Effector memory CD8-positive, alpha-beta T cell (primary cell): ENCODE results near the gene KBTBD12.
"Not testable (repeated sequence)": the region's sequence is repeated elsewhere in the genome, so short reads cannot be mapped to it uniquely, and the experiment has no call there.

Experiments
- ATAC-seq: fragments of 150-1000 bp; cut with Tn5 transposase; replicated peaks from 2 replicates; pipeline ENCODE4 v1.10.0; 2021; ENCODE audit warnings: mild to moderate bottlenecking, moderate library complexity
- DNase-seq, 3 experiments: peaks; one replicate each; pipeline ENCODE4 v3.0.0; 2021
- H3K27ac Mint-ChIP-seq, 2 donors: one replicate each; pipeline ENCODE4 v1.8.0; 2022; ENCODE audit warnings: mild to moderate bottlenecking in 2 of 2, mixed read lengths in 2 of 2, moderate library complexity in 2 of 2
- H3K27me3 Mint-ChIP-seq, 2 donors: one replicate each; pipeline ENCODE4 v1.8.0; 2022; ENCODE audit warnings: mixed read lengths in 2 of 2
- H3K36me3 Mint-ChIP-seq: one replicate; pipeline ENCODE4 v1.8.0; 2022; ENCODE audit warnings: mild to moderate bottlenecking, moderate library complexity, mixed read lengths; ENCODE audit not compliant: insufficient read depth
- H3K4me1 Mint-ChIP-seq, 2 donors: one replicate each; pipeline ENCODE4 v1.8.0; 2022; ENCODE audit warnings: low read depth in 2 of 2, mixed read lengths in 2 of 2
- H3K4me3 Mint-ChIP-seq, 2 donors: one replicate each; pipeline ENCODE4 v1.8.0; 2022; ENCODE audit warnings: mild to moderate bottlenecking in 2 of 2, mixed read lengths in 2 of 2, moderate library complexity in 2 of 2
- H3K9me3 Mint-ChIP-seq, 2 donors: one replicate each; pipeline ENCODE4 v1.8.0; 2022; ENCODE audit warnings: mixed read lengths in 2 of 2
- total RNA-seq, 9 experiments: gene quantifications; one replicate each; lab custom pipeline; 2026; lab: John Stamatoyannopoulos, UW

The KBTBD12 gene
- total RNA-seq, result 0 to 0.11 (median 0) reads per million in 9 experiments

- H3K9me3 Mint-ChIP-seq, result no peaks in the 10 kb centered on the region
- no peak for DNase-seq
Observed at GRCh38 chr3:127915115-127915936, at the start of gene KBTBD12. KBTBD12 (plus strand) TSS chr3:127915232; CDS start chr3:127923062, 7,830 bp downstream.

DNA sequence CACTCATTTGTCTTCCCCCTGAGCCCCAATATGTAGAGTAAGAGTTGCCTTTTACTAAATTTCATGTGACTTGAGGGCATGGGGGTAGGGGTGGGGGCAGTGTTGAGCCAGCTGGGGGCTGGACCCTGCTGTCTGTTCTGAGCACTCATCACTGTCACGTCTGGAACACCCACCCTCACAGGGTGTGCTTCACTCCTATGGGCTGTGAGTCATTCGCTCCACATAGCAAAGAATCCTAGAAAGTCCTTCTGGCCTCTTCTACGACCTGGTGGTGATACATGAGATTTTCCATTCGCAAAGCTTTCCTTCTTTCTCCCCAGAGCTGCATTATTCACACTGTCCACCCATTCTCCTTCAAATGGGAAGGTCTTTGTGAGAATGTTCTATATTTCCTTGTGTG is 49.1 kb upstream of the KBTBD12 start:
- DNase-seq, result no peak
- no peaks in the 10 kb centered on the region for H3K4me1 Mint-ChIP-seq
- no peaks in the 10 kb centered on the region for H3K9me3 Mint-ChIP-seq
- no peak overlapping the region for H3K4me3 Mint-ChIP-seq
- H3K36me3 Mint-ChIP-seq, result no peaks in the 10 kb centered on the region
- no peak for ATAC-seq
- H3K27ac Mint-ChIP-seq, result no peak overlapping the region
- H3K27me3 Mint-ChIP-seq, result peaks cover 27% of the 10 kb centered on the region in 2 donors

More at GRCh38 chr3:127915115-127915936, at the start of gene KBTBD12:
- ATAC-seq, result no peak
- H3K27ac Mint-ChIP-seq, result no peak within 1 kb of the TSS
- H3K4me1 Mint-ChIP-seq, result peaks cover 0 to 2% of the 10 kb centered on the region in 2 donors
- H3K36me3 Mint-ChIP-seq, result no peaks in the 10 kb centered on the region
- no peak within 1 kb of the TSS for H3K4me3 Mint-ChIP-seq
- peaks cover 61 to 90% of the 10 kb centered on the region in 2 donors for H3K27me3 Mint-ChIP-seq

GRCh38 chr3:127867412-127867811 is 47.6 kb upstream of the KBTBD12 start:
- no peak overlapping the region for H3K4me3 Mint-ChIP-seq
- no peak for DNase-seq
- no peaks in the 10 kb centered on the region for H3K36me3 Mint-ChIP-seq
- H3K27ac Mint-ChIP-seq, result no peak overlapping the region
- no peaks in the 10 kb centered on the region for H3K4me1 Mint-ChIP-seq
- no peak for ATAC-seq
- H3K27me3 Mint-ChIP-seq, result peaks cover 31 to 34% of the 10 kb centered on the region in 2 donors
- H3K9me3 Mint-ChIP-seq, result no peaks in the 10 kb centered on the region

DNA sequence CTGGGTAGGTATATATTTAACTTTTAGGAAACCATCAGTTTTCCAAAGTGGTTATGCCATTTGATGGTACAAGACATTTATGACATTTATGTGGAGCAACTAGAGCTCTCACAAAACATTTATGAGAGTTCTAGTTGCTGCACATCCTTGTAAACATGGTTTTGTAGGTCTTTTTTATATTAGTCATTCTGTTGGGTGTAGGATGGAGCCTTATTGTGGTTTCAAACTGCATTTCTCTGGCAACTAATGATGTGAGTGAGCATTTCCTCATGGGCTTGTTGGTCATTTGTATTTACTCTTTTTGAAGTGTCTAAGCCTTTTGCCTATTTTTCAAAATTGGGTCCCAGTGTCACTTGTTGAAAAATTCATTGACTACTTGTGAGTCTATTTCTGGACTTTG is 47.0 kb upstream of the KBTBD12 start:
- DNase-seq (no peak), ATAC-seq (no peak)
- no peaks in the 10 kb centered on the region for H3K9me3 Mint-ChIP-seq
- H3K4me1 Mint-ChIP-seq, result no peaks in the 10 kb centered on the region
- H3K36me3 Mint-ChIP-seq, result no peaks in the 10 kb centered on the region
- H3K27ac Mint-ChIP-seq, result no peak overlapping the region
- peaks cover 31 to 34% of the 10 kb centered on the region in 2 donors for H3K27me3 Mint-ChIP-seq
- no peak overlapping the region for H3K4me3 Mint-ChIP-seq

DNA sequence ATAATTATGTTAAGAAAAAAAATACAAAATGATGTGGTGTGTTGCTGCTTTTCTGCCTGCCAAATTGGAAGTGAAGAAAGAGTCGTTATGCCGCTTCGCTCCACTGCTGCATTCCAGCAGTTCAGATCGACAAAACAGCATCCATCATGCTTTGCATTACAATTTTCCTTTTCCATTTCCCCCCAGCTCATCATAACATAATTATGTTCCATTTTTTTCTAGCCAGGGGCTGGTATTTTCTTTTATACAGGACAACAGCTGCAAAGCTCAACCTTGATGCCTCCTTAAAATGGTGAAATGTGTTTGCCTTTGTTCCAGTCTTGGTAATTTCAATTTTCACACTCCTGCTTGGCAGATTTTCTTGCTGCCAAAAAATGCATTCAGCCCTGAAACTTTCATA is 44.9 kb upstream of the KBTBD12 start:
- Mint-ChIP-seq H3K27ac (no peak overlapping the region), H3K4me3 (no peak overlapping the region), H3K27me3 (peaks cover 31 to 34% of the 10 kb centered on the region in 2 donors), H3K36me3 (no peaks in the 10 kb centered on the region), H3K4me1 (no peaks in the 10 kb centered on the region), H3K9me3 (no peaks in the 10 kb centered on the region)
- DNase-seq (no peak), ATAC-seq (no peak)

- not testable (repeated sequence) for DNase-seq, H3K4me3 Mint-ChIP-seq, H3K36me3 Mint-ChIP-seq, H3K4me1 Mint-ChIP-seq, H3K9me3 Mint-ChIP-seq, ATAC-seq, H3K27ac Mint-ChIP-seq
- H3K27me3 Mint-ChIP-seq, result peaks cover 13 to 22% of the 10 kb centered on the region in 2 donors
Observed at GRCh38 chr3:127874097-127874496, 40.9 kb upstream of the KBTBD12 start.

GRCh38 chr3:127881586-127881985 is 33.4 kb upstream of the KBTBD12 start:
- H3K4me3 Mint-ChIP-seq, result no peak overlapping the region

DNA sequence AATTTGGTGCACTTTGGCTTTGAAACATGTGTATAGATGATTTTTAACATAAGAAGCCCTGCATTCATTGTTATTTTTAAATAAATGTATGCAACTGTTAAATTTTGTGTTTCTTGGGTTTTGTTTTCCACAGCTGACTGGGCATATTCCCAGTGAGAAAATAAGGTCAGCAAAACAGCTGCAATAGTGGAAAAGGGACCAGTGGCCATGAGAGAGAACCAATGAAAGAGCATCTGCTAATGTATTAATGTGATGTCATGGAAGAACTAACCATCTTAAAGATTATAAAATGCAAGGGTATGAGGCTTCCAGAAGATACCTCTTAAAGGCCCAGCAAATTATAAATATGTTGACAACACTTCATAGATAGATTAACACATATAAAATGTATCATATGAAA is 31.0 kb upstream of the KBTBD12 start:
- no peaks in the 10 kb centered on the region for H3K9me3 Mint-ChIP-seq
- DNase-seq, result no peak

More at GRCh38 chr3:127881586-127881985, 33.4 kb upstream of the KBTBD12 start:
- Mint-ChIP-seq H3K27ac (no peak overlapping the region), H3K9me3 (no peaks in the 10 kb centered on the region), H3K27me3 (peaks cover 56 to 60% of the 10 kb centered on the region in 2 donors), H3K36me3 (no peaks in the 10 kb centered on the region), H3K4me1 (no peaks in the 10 kb centered on the region)
- ATAC-seq (no peak), DNase-seq (no peak)

GRCh38 chr3:127886231-127886955 is 28.6 kb upstream of the KBTBD12 start:
- ATAC-seq (no peak), DNase-seq (no peak)
- no peaks in the 10 kb centered on the region for H3K4me1 Mint-ChIP-seq
- no peaks in the 10 kb centered on the region for H3K36me3 Mint-ChIP-seq
- peaks cover 10 to 12% of the 10 kb centered on the region in 2 donors for H3K9me3 Mint-ChIP-seq
- no peak overlapping the region for H3K4me3 Mint-ChIP-seq
- H3K27ac Mint-ChIP-seq, result no peak overlapping the region
- H3K27me3 Mint-ChIP-seq, result peaks cover 54 to 58% of the 10 kb centered on the region in 2 donors

More for the DNA sequence above, 31.0 kb upstream of the KBTBD12 start:
- no peak overlapping the region for H3K27ac Mint-ChIP-seq
- peaks cover 71 to 76% of the 10 kb centered on the region in 2 donors for H3K27me3 Mint-ChIP-seq
- H3K4me1 Mint-ChIP-seq, result no peaks in the 10 kb centered on the region
- no peaks in the 10 kb centered on the region for H3K36me3 Mint-ChIP-seq
- ATAC-seq, result no peak
- H3K4me3 Mint-ChIP-seq, result no peak overlapping the region

DNA sequence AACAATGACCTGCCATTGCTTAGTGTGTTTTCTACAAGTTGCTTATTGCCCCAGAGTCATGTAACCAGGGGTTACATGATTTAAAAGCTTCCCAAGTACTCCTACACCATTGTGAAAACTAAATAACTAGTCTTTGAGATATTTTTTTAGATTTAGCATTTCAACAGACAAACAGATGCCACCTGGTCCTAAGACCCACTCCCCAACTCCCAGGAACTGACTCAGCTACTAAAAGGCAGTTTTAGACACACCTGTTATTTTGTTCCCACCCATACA is 28.1 kb upstream of the KBTBD12 start:
- Mint-ChIP-seq H3K27me3 (peaks cover 49 to 57% of the 10 kb centered on the region in 2 donors), H3K27ac (no peak overlapping the region), H3K4me1 (no peaks in the 10 kb centered on the region), H3K36me3 (no peaks in the 10 kb centered on the region), H3K9me3 (peaks cover 10 to 14% of the 10 kb centered on the region in 2 donors), H3K4me3 (no peak overlapping the region)
- DNase-seq (no peak), ATAC-seq (no peak)

GRCh38 chr3:127887321-127887720 is 27.7 kb upstream of the KBTBD12 start:
- H3K4me1 Mint-ChIP-seq, result no peaks in the 10 kb centered on the region
- H3K4me3 Mint-ChIP-seq, result no peak overlapping the region
- H3K27me3 Mint-ChIP-seq, result peaks cover 49 to 57% of the 10 kb centered on the region in 2 donors
- no peaks in the 10 kb centered on the region for H3K36me3 Mint-ChIP-seq
- DNase-seq (no peak), ATAC-seq (no peak)
- no peak overlapping the region for H3K27ac Mint-ChIP-seq
- peaks cover 10 to 18% of the 10 kb centered on the region in 2 donors for H3K9me3 Mint-ChIP-seq

DNA sequence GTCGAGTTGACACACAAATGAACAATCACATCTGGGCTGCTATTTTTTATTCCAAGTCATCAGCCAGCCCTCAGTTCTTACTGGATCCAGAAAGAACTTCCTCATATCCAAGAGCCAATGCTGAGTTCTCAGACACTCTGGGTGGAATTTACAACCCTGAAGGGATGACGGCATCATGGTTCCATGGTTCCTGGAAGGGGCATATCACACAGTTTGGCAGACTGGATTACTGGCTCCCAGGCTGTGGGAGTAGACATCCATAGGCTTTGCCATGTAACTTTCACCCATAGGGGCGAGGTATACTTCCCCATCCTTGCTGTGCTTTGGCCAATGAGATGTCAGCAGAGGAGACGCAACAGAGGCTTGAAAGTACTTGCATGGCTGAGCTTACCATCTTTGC is 26.9 kb upstream of the KBTBD12 start:
- ATAC-seq (no peak), DNase-seq (no peak)
- Mint-ChIP-seq H3K27me3 (peaks cover 49 to 57% of the 10 kb centered on the region in 2 donors), H3K4me3 (no peak overlapping the region), H3K27ac (no peak overlapping the region), H3K9me3 (peaks cover 10 to 21% of the 10 kb centered on the region in 2 donors), H3K36me3 (no peaks in the 10 kb centered on the region), H3K4me1 (no peaks in the 10 kb centered on the region)

DNA sequence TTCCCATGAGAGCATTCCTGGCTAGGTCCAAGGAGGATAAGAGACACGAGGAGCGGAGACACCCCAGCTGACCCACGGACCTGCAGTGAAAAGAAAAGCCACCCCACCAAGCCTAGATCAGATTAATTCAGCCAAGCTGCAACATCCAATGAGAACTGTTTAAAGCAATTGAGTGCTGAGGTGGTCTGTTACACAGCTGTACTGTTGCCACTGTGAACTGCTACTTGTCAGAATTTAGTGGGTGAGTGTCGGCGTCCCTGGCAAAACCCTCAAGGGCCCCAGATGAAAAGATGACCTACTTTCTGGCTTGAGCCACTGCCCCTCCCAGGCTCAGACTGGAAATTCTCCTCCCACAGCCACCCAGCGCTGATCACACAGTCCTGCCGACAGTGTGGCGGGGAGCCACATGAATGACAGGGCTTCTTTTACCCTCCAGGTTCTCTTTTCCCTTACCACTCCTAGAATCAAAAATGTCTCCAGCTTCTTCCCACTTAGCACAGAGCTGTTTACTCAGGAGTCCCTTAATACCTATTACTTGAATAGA is 26.4 kb upstream of the KBTBD12 start:
- DNase-seq, result no peak
- no peak for ATAC-seq
- Mint-ChIP-seq H3K4me1 (no peaks in the 10 kb centered on the region), H3K4me3 (no peak overlapping the region), H3K27me3 (peaks cover 53 to 56% of the 10 kb centered on the region in 2 donors), H3K27ac (no peak overlapping the region), H3K36me3 (no peaks in the 10 kb centered on the region), H3K9me3 (peaks cover 10 to 21% of the 10 kb centered on the region in 2 donors)
